Loucy (cell line): ENCODE measurements around the gene FGF14.

Experiments used
- CTCF ChIP-seq: fragments of 200-600 bp; sonication (generic); conservative IDR thresholded peaks from 2 replicates; pipeline ENCODE4 v1.5.1; 2014; ENCODE audit warnings: mild to moderate bottlenecking, antibody characterized with exemption, low read length
- EZH2phosphoT487 ChIP-seq: fragments of 200-600 bp; IDR thresholded peaks from 2 replicates; pipeline ENCODE4 v1.6.1; 2018; ENCODE audit warnings: antibody characterized with exemption, mild to moderate bottlenecking, moderate library complexity, borderline replicate concordance

DNA sequence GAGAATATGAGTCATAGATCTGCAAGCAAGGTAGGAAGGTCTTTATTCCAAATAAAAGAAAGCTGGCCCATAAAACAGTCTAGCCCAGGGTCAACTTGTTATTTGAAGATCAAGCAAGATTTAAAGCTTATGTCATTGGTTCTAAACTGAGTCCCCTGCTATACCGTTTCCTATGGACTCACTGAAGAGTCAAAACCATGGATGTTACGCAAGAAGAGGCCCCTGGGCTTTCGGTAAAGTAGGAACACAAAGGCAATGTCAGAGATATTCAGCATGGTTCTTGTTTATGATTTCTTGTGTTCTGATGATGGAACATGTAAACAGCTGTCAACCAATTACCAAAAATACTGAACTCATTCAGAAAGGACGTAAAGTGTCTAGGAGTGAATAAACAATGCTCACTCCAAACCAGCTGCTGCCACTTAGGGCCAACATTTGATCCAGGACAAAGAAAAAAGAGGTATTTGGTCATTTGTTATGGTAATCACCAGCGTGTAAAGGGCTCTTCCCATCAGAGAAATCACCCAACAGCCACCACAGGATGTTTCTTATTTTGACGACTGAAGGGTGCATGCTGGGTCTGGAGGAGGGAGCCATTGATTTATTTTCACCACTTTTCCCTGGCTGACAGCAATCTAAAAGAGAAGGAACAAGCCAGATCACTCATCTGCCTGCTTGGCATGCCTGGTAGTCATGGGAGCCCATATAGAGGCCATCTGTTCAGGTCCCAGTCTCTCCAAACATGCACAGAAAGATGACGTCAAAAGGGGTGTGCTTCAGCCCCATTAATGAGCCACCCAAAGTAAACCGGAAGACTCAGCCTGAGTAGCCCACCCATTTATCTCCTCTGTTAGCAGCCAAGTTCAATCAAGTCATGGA is 68.3 kb downstream of the FGF14 start:
- TF ChIP-seq EZH2phosphoT487 = no peak
- no peak for TF ChIP-seq CTCF
